Measurements from ENCODE around the gene GNAZ.

DNA sequence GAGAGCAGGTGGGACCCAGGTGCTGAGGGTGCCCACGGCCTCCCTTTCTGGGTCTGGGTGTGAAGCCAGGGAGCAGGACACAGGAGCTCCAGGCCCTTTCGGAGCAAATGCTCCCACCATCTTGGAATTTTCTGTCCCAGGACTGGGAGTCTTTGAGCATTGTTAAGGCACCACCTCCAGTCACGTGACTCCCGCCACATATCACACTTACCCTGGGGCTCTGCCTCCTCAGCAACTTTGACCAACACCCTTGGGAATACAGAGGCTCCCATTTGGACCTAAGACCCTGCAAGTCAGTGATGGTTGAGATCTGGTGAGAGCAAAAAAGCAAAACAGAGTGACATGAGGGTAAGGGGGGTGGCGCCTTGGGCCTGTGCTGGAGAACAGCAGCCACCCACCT lies 35.6 kb downstream of the GNAZ start:
- TF ChIP-seq, protein P1, sequence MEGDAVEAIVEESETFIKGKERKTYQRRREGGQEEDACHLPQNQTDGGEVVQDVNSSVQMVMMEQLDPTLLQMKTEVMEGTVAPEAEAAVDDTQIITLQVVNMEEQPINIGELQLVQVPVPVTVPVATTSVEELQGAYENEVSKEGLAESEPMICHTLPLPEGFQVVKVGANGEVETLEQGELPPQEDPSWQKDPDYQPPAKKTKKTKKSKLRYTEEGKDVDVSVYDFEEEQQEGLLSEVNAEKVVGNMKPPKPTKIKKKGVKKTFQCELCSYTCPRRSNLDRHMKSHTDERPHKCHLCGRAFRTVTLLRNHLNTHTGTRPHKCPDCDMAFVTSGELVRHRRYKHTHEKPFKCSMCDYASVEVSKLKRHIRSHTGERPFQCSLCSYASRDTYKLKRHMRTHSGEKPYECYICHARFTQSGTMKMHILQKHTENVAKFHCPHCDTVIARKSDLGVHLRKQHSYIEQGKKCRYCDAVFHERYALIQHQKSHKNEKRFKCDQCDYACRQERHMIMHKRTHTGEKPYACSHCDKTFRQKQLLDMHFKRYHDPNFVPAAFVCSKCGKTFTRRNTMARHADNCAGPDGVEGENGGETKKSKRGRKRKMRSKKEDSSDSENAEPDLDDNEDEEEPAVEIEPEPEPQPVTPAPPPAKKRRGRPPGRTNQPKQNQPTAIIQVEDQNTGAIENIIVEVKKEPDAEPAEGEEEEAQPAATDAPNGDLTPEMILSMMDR (IDR thresholded peaks at IDR 0.05): no peak
- TF ChIP-seq POLR2A (IDR thresholded peaks at IDR 0.05): no peak

Data from thyroid gland (tissue), 4 donors.